ENCODE results near the gene SEMA3B.

The SEMA3B gene

DNA sequence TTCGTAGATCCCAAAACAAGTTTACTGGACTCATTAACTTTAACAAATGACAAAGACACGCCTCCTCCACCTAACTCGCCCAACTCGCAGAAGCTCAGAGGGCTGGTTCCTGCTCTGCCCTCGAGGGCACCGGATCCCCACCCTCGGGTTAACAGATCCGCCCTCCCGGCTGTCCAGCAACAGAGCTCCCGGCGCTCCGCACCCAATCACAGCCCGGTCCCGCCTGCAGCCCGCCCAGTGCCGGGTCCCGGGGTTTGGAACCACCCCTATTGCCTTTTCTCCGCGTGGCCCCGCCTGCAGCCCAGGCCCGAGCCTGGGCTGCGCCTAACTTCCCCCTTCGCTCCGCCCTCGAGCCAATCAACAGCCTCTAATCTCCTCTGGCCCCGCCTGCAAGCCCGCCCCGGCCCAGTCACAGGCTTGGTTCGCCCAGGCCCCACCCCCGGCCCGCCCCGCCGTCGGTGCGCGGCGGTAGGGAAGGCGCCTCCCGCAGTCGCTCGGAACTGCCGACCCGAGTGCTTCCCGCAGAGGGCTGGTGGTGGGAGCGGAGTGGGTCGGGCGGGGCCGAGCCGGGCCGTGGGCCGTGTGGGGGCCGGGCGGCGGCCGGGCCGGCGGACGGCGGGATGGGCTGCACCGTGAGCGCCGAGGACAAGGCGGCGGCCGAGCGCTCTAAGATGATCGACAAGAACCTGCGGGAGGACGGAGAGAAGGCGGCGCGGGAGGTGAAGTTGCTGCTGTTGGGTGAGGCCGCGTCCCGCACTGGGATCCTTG lies 33.0 kb upstream of the SEMA3B start, which contains the start of gene GNAI2:
Gene GNAI2, plus strand, starts transcription at position 489 of the 768 bp plus-strand sequence. Its CDS starts 132 bp downstream, at position 621.
- peak within 1 kb of the TSS; percentile 77 for H3K27ac ChIP-seq (ENCODE audit: extremely low read depth, low read depth, low read length)
- H3K4me1 ChIP-seq (ENCODE audit: control insufficient read depth, insufficient read depth, low read length), result peaks cover 14% of the 10 kb centered on the region
- ChIA-PET CTCF (interaction anchor here (0.6 to 3.9 kb wide), 5 partner anchors 10 to 308 kb away, joined by 3 to 28 read pairs (median 7); no protein-coding TSS in a partner anchor), POLR2A (interaction anchor here (0.5 to 2.5 kb wide), 15 partner anchors 9 to 313 kb away, joined by 3 to 17 read pairs (median 5); partner anchors contain the start of genes HYAL3, IFRD2, NAA80 and TUSC2)
- H3K9me3 ChIP-seq (ENCODE audit: control insufficient read depth, insufficient read depth, low read depth, low read length), result no peaks in the 10 kb centered on the region
- H3K4me3 ChIP-seq (ENCODE audit: low read depth, low read length), result peak within 1 kb of the TSS; percentile 67
- H3K36me3 ChIP-seq (ENCODE audit: control insufficient read depth in 2 of 2, insufficient read depth in 1 of 2, low read length in 2 of 2), result peaks cover 0 to 10% of the 10 kb centered on the region in 2 experiments; a peak in 1 of 3 replicates
- TF ChIP-seq SP3 (tag by site-specific recombination; IDR thresholded peaks at IDR 0.05) (peak; percentile 97), KLF1 (tag by site-specific recombination; IDR thresholded peaks at IDR 0.05) (peak; percentile 45; the same call in 1 of the 2 replicates), ZNF133 (tag by site-specific recombination; IDR thresholded peaks at IDR 0.05) (no peak), ZNF704 (tag by site-specific recombination; IDR thresholded peaks at IDR 0.05) (no peak), ZBTB20 (tag by site-specific recombination; IDR thresholded peaks at IDR 0.05) (peak; percentile 88), INSM2 (tag by site-specific recombination; IDR thresholded peaks at IDR 0.05) (no peak), ZBTB8A (tag by site-specific recombination; IDR thresholded peaks at IDR 0.05) (peak; percentile 99), ZNF394 (tag by site-specific recombination; IDR thresholded peaks at IDR 0.05; ENCODE audit: borderline replicate concordance) (no peak), ZNF354C (tag by site-specific recombination; IDR thresholded peaks at IDR 0.05; ENCODE audit: borderline replicate concordance, low read depth) (no peak), SP2 (tag by site-specific recombination; IDR thresholded peaks at IDR 0.05) (peak; percentile 96), HOXC10 (CRISPR knock-in tag; IDR thresholded peaks at IDR 0.05) (no peak), ZNF664 (tag by site-specific recombination; IDR thresholded peaks at IDR 0.05) (no peak), ZSCAN16 (tag by site-specific recombination; IDR thresholded peaks at IDR 0.05) (0 out of 2 replicates have a peak, but pooled peaks have one; percentile 36), ZIC2 (tag by site-specific recombination; IDR thresholded peaks at IDR 0.05) (peak; percentile 34; the same call in 1 of the 2 replicates), ZNF366 (tag by site-specific recombination; conservative IDR thresholded peaks at IDR 0.05) (no peak), ZBTB44 (tag by site-specific recombination; IDR thresholded peaks at IDR 0.05) (peak; percentile 35; the same call in 1 of the 2 replicates), KLF8 (tag by site-specific recombination; IDR thresholded peaks at IDR 0.05) (peak; percentile 66), PBX3 (CRISPR knock-in tag; IDR thresholded peaks at IDR 0.05) (no peak)
- TF ChIP-seq, protein P1, sequence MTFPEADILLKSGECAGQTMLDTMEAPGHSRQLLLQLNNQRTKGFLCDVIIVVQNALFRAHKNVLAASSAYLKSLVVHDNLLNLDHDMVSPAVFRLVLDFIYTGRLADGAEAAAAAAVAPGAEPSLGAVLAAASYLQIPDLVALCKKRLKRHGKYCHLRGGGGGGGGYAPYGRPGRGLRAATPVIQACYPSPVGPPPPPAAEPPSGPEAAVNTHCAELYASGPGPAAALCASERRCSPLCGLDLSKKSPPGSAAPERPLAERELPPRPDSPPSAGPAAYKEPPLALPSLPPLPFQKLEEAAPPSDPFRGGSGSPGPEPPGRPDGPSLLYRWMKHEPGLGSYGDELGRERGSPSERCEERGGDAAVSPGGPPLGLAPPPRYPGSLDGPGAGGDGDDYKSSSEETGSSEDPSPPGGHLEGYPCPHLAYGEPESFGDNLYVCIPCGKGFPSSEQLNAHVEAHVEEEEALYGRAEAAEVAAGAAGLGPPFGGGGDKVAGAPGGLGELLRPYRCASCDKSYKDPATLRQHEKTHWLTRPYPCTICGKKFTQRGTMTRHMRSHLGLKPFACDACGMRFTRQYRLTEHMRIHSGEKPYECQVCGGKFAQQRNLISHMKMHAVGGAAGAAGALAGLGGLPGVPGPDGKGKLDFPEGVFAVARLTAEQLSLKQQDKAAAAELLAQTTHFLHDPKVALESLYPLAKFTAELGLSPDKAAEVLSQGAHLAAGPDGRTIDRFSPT (tag by site-specific recombination; IDR thresholded peaks at IDR 0.05), result peak; percentile 72; the same call in 1 of the 2 replicates
- TF ChIP-seq, protein P2, sequence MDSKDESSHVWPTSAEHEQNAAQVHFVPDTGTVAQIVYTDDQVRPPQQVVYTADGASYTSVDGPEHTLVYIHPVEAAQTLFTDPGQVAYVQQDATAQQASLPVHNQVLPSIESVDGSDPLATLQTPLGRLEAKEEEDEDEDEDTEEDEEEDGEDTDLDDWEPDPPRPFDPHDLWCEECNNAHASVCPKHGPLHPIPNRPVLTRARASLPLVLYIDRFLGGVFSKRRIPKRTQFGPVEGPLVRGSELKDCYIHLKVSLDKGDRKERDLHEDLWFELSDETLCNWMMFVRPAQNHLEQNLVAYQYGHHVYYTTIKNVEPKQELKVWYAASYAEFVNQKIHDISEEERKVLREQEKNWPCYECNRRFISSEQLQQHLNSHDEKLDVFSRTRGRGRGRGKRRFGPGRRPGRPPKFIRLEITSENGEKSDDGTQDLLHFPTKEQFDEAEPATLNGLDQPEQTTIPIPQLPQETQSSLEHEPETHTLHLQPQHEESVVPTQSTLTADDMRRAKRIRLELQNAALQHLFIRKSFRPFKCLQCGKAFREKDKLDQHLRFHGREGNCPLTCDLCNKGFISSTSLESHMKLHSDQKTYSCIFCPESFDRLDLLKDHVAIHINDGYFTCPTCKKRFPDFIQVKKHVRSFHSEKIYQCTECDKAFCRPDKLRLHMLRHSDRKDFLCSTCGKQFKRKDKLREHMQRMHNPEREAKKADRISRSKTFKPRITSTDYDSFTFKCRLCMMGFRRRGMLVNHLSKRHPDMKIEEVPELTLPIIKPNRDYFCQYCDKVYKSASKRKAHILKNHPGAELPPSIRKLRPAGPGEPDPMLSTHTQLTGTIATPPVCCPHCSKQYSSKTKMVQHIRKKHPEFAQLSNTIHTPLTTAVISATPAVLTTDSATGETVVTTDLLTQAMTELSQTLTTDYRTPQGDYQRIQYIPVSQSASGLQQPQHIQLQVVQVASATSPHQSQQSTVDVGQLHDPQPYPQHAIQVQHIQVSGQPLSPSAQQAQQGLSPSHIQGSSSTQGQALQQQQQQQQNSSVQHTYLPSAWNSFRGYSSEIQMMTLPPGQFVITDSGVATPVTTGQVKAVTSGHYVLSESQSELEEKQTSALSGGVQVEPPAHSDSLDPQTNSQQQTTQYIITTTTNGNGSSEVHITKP (tag by site-specific recombination; IDR thresholded peaks at IDR 0.05), result peak; percentile 93
- TF ChIP-seq, protein P3, sequence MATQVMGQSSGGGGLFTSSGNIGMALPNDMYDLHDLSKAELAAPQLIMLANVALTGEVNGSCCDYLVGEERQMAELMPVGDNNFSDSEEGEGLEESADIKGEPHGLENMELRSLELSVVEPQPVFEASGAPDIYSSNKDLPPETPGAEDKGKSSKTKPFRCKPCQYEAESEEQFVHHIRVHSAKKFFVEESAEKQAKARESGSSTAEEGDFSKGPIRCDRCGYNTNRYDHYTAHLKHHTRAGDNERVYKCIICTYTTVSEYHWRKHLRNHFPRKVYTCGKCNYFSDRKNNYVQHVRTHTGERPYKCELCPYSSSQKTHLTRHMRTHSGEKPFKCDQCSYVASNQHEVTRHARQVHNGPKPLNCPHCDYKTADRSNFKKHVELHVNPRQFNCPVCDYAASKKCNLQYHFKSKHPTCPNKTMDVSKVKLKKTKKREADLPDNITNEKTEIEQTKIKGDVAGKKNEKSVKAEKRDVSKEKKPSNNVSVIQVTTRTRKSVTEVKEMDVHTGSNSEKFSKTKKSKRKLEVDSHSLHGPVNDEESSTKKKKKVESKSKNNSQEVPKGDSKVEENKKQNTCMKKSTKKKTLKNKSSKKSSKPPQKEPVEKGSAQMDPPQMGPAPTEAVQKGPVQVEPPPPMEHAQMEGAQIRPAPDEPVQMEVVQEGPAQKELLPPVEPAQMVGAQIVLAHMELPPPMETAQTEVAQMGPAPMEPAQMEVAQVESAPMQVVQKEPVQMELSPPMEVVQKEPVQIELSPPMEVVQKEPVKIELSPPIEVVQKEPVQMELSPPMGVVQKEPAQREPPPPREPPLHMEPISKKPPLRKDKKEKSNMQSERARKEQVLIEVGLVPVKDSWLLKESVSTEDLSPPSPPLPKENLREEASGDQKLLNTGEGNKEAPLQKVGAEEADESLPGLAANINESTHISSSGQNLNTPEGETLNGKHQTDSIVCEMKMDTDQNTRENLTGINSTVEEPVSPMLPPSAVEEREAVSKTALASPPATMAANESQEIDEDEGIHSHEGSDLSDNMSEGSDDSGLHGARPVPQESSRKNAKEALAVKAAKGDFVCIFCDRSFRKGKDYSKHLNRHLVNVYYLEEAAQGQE (tag by site-specific recombination; IDR thresholded peaks at IDR 0.05), result peak; percentile 70; the same call in 1 of the 2 replicates
